A549 (cell line): Measurements from ENCODE around the gene GRK4. TPM values are rescaled to one million over a fixed set of nuclear protein-coding genes. Genes with fewer than 3 reads are reported as not detected.

Source experiments
- ATAC-seq, 2 experiments: fragments of 200-7000 bp in 1 of 2; fragments of >200 bp in 1 of 2; cut with Nextera tagmentation in 1 of 2; cut with Tn5 transposase in 1 of 2; 3 replicates each; pipeline versions ENCODE4 v1.8.0 to v1.9.1; 2018 to 2020; ENCODE audit warnings: mild to moderate bottlenecking in 1 of 2, moderate library complexity in 1 of 2
- CTCF ChIA-PET: fragments of 300-600 bp; sonication (Branson Sonifier 250); formaldehyde crosslinking; extraction: SDS; loops from one replicate; lab custom pipeline; 2021; ENCODE audit warnings: antibody characterized with exemption, inconsistent platforms; lab: Yijun Ruan, JAX
- POLR2A ChIA-PET: fragments of 350-600 bp; formaldehyde crosslinking; extraction: SDS; loops from one replicate; lab custom pipeline; 2021; ENCODE audit warnings: antibody characterized with exemption, inconsistent platforms; lab: Yijun Ruan, JAX
- DNase-seq, 2 experiments: peaks; one replicate each; pipeline versions ENCODE4 v3.0.0 to v3.0.0-alpha.2; 2011 to 2016; ENCODE audit warnings: low read depth in 1 of 2, low spot score in 1 of 2
- FAIRE-seq: peaks from 2 replicates; lab custom pipeline; 2011; peaks lifted over from hg19 to GRCh38; lab: Jason Lieb, UNC
- H3K27ac ChIP-seq, 2 experiments: fragments of >200 bp; sonication (Bioruptor Twin); formaldehyde crosslinking; 3 replicates each; pipeline ENCODE4 v1.5.1; 2016 to 2017
- H3K4me1 ChIP-seq: fragments of >200 bp; sonication (Bioruptor Twin); formaldehyde crosslinking; 3 replicates; pipeline ENCODE4 v1.6.1; 2016
- H3K4me2 ChIP-seq: fragments of >200 bp; sonication (Bioruptor Twin); formaldehyde crosslinking; 3 replicates; pipeline ENCODE4 v1.6.1; 2016
- H3K4me3 ChIP-seq: fragments of >200 bp; sonication (Bioruptor Twin); formaldehyde crosslinking; 3 replicates; pipeline ENCODE4 v1.5.1; 2016
- H3K9me3 ChIP-seq: fragments of >200 bp; sonication (Bioruptor Twin); formaldehyde crosslinking; 3 replicates; pipeline ENCODE4 v1.6.1; 2016
- ATOH8 ChIP-seq: fragments of 250-450 bp; sonication (Bioruptor Pico); IDR thresholded peaks from 2 replicates; pipeline ENCODE4 v1.5.0; 2020; ENCODE audit warnings: low read depth, mild to moderate bottlenecking, moderate library complexity
- CEBPB ChIP-seq, 2 experiments: fragments of >200 bp in 1 of 2; sonication (Bioruptor Twin) in 1 of 2; formaldehyde crosslinking in 1 of 2; IDR thresholded peaks; 2 replicates each; pipeline ENCODE4 v1.6.1; 2012 to 2016
- EP300 ChIP-seq, 2 experiments: fragments of >200 bp; sonication (Bioruptor Twin); formaldehyde crosslinking; IDR thresholded peaks; 2 replicates in 1 of 2; 3 replicates in 1 of 2; pipeline ENCODE4 v1.6.1; 2016 to 2017
- HDAC2 ChIP-seq: fragments of 200-600 bp; sonication (generic); IDR thresholded peaks from 2 replicates; pipeline ENCODE4 v1.6.1; 2016
- HEYL ChIP-seq: fragments of 250-450 bp; sonication (Bioruptor Pico); IDR thresholded peaks from 2 replicates; pipeline ENCODE4 v1.8.0; 2021; ENCODE audit warnings: mild to moderate bottlenecking, moderate library complexity
- MAFK ChIP-seq: fragments of 450-650 bp; IDR thresholded peaks from 2 replicates; pipeline ENCODE4 v1.6.1; 2014; ENCODE audit not compliant: partially characterized antibody
- NFE2L2 ChIP-seq: fragments of 150-350 bp; conservative IDR thresholded peaks from 2 replicates; pipeline ENCODE4 v1.6.1; 2014; ENCODE audit warnings: low read length
- RCOR1 ChIP-seq: fragments of 150-350 bp; IDR thresholded peaks from 2 replicates; pipeline ENCODE4 v1.6.1; 2014; ENCODE audit warnings: antibody characterized with exemption, low read length, low read depth
- SREBF2 ChIP-seq: fragments of 450-650 bp; IDR thresholded peaks from 2 replicates; pipeline ENCODE4 v1.6.1; 2014; ENCODE audit warnings: mild to moderate bottlenecking, moderate library complexity
- TFCP2L1 ChIP-seq: fragments of 250-450 bp; sonication (Bioruptor Pico); IDR thresholded peaks from 2 replicates; pipeline ENCODE4 v1.5.0; 2021; ENCODE audit warnings: mild to moderate bottlenecking
- USF2 ChIP-seq: fragments of 450-650 bp; IDR thresholded peaks from 2 replicates; pipeline ENCODE4 v1.6.1; 2014; ENCODE audit warnings: antibody characterized with exemption
- ZNF302 ChIP-seq: fragments of 250-450 bp; sonication (Bioruptor Pico); IDR thresholded peaks from 2 replicates; pipeline ENCODE4 v1.9.0; 2021; ENCODE audit warnings: inconsistent platforms, mild to moderate bottlenecking, moderate library complexity
- ZSCAN20 ChIP-seq: fragments of 250-450 bp; sonication (Bioruptor Pico); IDR thresholded peaks from 2 replicates; pipeline ENCODE4 v1.8.0; 2022; ENCODE audit warnings: mild to moderate bottlenecking, moderate library complexity
- WGBS: methylation state at CpG from one replicate; pipeline ENCODE4 v1.1.6; 2017; ENCODE audit errors: missing lambda C conversion rate; 5-methylcytosine and 5-hydroxymethylcytosine counted together
- polyA plus RNA-seq, 4 experiments: library from polyadenylated mRNA; depleted of rRNA in 3 of 4; stranded (reverse); fragments of >200 nt; fragmentation: RNase III in 1 of 4; extraction: RNeasy Plus Mini Kit Qiagen cat#74134 plus additional on column Dnase treatment in 1 of 4; gene quantifications; 2 replicates in 3 of 4; 3 replicates in 1 of 4; pipeline ENCODE4 v1.2.3, GENCODE V29; 2011 to 2017
- TF ChIP-seq, protein P1 (sequence below): fragments of 200-600 bp; sonication (generic); IDR thresholded peaks from 2 replicates; pipeline ENCODE4 v1.6.1; 2016; ENCODE audit warnings: antibody characterized with exemption, mild to moderate bottlenecking, moderate library complexity
- TF ChIP-seq, protein P2 (sequence below): IDR thresholded peaks from 2 replicates; pipeline ENCODE4 v1.6.1; 2012

GRK4 gene
- polyA plus RNA-seq, 2 of the 4 experiments (the other 2 are of a cell fraction): 0.76 to 0.96 TPM

DNA sequence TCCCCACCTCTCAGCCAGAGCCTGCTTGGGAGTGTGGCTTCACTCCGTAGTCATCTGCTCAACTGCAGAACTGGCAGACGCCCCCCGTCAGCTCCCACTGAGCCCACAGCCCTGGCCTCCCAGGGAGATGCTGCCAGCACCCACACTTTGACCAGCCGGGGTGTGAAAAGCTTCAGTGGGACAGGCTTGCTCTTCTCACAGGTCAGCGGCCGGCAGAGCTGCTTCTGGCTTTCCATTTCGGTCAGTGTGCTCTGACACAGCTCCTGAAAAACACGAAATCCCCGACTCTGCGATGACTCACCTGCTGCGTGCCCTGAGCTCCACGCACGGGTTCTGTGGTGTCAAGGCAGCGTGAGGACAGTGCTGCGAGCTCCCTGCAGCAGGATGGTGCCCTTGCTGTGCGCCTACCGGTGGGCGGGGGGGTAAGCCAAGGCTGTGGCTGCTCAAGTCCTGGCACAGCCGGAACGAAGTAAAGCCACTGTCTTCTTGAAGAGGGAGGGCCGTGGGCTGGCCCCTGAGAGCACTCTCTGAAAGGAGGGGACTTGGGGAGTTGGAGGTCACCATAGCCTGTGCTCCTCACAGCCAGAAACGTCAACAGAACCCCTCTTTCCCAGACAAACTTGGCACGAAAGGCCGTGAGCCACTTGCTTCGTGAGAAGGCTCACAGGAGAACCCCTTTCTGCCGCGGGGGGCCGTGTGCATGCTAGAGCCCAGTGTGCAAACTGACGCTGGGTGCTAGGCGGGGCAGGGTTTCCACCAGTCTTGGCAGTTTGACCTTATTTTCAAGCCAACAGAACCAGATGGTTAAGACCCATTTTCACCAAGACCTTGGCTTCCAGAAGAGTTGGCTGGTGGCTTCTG, 23.8 kb upstream of the GRK4 start:
- Histone ChIP-seq H3K27ac (no peak overlapping the region), H3K9me3 (no peaks in the 10 kb centered on the region)
- 91% methylated on average over 19 of the region's 30 CpGs for WGBS
- FAIRE-seq (no peak), DNase-seq (no peak)
- POLR2A ChIA-PET: no interaction called here
- no peak for TF ChIP-seq TFCP2L1 (CRISPR knock-in tag)
- TF ChIP-seq HEYL: no peak
- no peak for TF ChIP-seq CEBPB (IDR thresholded peaks at IDR 0.05)
- TF ChIP-seq EP300 (IDR thresholded peaks at IDR 0.05): no peak
- TF ChIP-seq, protein P1, sequence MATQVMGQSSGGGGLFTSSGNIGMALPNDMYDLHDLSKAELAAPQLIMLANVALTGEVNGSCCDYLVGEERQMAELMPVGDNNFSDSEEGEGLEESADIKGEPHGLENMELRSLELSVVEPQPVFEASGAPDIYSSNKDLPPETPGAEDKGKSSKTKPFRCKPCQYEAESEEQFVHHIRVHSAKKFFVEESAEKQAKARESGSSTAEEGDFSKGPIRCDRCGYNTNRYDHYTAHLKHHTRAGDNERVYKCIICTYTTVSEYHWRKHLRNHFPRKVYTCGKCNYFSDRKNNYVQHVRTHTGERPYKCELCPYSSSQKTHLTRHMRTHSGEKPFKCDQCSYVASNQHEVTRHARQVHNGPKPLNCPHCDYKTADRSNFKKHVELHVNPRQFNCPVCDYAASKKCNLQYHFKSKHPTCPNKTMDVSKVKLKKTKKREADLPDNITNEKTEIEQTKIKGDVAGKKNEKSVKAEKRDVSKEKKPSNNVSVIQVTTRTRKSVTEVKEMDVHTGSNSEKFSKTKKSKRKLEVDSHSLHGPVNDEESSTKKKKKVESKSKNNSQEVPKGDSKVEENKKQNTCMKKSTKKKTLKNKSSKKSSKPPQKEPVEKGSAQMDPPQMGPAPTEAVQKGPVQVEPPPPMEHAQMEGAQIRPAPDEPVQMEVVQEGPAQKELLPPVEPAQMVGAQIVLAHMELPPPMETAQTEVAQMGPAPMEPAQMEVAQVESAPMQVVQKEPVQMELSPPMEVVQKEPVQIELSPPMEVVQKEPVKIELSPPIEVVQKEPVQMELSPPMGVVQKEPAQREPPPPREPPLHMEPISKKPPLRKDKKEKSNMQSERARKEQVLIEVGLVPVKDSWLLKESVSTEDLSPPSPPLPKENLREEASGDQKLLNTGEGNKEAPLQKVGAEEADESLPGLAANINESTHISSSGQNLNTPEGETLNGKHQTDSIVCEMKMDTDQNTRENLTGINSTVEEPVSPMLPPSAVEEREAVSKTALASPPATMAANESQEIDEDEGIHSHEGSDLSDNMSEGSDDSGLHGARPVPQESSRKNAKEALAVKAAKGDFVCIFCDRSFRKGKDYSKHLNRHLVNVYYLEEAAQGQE: no peak
- TF ChIP-seq ZSCAN20 (CRISPR knock-in tag): no peak
- TF ChIP-seq SREBF2: no peak
- TF ChIP-seq RCOR1: no peak
- no peak for TF ChIP-seq NFE2L2
- no peak for TF ChIP-seq MAFK
- TF ChIP-seq, protein P2, sequence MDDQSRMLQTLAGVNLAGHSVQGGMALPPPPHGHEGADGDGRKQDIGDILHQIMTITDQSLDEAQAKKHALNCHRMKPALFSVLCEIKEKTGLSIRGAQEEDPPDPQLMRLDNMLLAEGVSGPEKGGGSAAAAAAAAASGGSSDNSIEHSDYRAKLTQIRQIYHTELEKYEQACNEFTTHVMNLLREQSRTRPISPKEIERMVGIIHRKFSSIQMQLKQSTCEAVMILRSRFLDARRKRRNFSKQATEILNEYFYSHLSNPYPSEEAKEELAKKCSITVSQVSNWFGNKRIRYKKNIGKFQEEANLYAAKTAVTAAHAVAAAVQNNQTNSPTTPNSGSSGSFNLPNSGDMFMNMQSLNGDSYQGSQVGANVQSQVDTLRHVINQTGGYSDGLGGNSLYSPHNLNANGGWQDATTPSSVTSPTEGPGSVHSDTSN: no peak
- TF ChIP-seq, all 56 proteins: peak for 0
- peaks cover 22% of the 10 kb centered on the region for H3K4me1 ChIP-seq
- no peak overlapping the region for H3K4me3 ChIP-seq
- CTCF ChIA-PET: interaction anchor here (0.8 to 1.5 kb wide), 4 partner anchors 10 to 175 kb away, joined by 3 to 4 read pairs (median 3); no protein-coding TSS in a partner anchor
- ATAC-seq: no peak
- H3K4me2 ChIP-seq: no peak overlapping the region

DNA sequence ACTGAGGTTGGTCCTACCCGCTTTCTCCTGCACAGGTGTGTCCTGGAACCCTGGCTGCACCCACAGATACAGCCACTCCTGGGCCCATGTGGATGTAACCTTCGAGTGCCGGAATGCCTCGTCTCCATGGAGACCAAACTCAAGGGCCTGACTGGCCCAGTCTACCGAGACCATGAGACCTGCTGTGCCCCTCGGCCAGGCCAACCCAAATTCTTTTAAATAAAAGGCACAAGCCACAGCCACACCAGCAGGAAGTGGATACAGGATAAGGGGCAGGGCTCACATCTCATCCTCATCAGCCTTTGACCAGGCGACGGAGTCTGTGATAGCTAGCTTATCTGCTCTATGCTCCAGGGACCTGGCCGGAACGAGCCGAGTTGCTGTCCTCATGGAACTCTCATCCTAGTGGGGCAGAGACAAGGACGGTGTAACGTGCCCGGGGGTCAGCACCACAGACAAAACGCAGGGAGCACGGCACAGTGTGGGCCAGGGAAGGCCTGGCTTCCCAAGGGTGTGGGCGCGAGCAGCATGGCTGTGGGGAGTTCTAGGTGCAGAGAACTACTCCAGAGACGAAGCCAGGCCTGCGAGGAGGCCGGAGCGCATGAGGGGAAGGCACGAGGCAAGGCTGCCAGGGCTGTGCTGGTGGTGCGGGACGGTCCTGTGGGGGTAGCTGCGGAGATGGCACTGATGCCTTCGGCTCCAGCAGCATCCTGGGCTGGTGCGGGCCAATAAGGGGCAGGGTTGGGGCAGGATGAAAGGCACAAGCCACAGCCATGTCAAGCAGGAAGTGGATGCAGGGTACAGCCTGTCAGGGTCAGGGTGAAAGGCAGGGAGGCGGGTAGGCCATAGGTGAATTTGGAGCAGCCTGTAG, 22.9 kb upstream of the GRK4 start:
- Histone ChIP-seq H3K27ac (no peak overlapping the region), H3K4me3 (no peak overlapping the region), H3K4me2 (no peak overlapping the region), H3K4me1 (peaks cover 22% of the 10 kb centered on the region)
- WGBS: 93% methylated on average over 20 of the region's 29 CpGs
- FAIRE-seq: no peak
- no peak for ATAC-seq
- TF ChIP-seq ATOH8 (CRISPR knock-in tag): no peak
- TF ChIP-seq NFE2L2: no peak
- no peak for TF ChIP-seq ZNF302 (CRISPR knock-in tag)
- TF ChIP-seq USF2: no peak
- no peak for TF ChIP-seq HDAC2
- TF ChIP-seq, all 56 proteins: peak for 0
- H3K9me3 ChIP-seq: no peaks in the 10 kb centered on the region
- no peak for DNase-seq
- POLR2A ChIA-PET: no interaction called here
- CTCF ChIA-PET: interaction anchor here (0.7 to 1.1 kb wide), 2 partner anchors 13 to 125 kb away, joined by 3 to 5 read pairs; no protein-coding TSS in a partner anchor
